OCI-LY3 (cell line): ENCODE measurements around the gene C3orf85.

ENCODE experiments used
- CTCF ChIP-seq: fragments of 200-600, 300-600 bp; sonication (generic); IDR thresholded peaks from 2 replicates; pipeline ENCODE4 v1.5.1; 2014; ENCODE audit warnings: antibody characterized with exemption, low read length, low read depth
- EZH2phosphoT487 ChIP-seq: fragments of 200-600 bp; shearing (Covaris generic); IDR thresholded peaks from 2 replicates; pipeline ENCODE4 v1.6.1; 2018; ENCODE audit warnings: antibody characterized with exemption, mixed run types, low read depth

DNA sequence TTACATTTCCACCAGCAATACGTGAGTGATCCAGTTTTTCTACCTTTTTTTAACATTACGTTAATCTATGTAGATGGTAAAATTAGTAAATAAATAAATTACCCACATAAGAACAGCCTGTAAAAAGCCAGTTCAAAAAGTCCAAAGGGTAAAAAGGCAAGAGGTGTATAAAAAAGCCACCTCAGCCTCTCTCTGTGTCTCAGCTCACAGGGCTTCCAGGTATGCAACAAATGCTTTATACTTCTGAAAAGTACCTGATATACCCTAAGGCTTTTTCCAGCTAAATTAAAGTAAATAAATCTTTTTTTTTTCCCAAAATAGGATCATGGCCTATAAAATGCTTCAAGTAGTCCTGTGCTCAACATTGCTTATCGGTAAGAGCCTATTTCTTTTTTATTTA is at the start of gene C3orf85:
- no peak for TF ChIP-seq CTCF
- no peak for TF ChIP-seq EZH2phosphoT487
